ENCODE data around the gene COMT. TPM values are rescaled to one million over a fixed set of nuclear protein-coding genes. Genes with fewer than 3 reads are reported as not detected.

COMT gene
- total RNA-seq, 4 donors from 2014 or later = 58.5 to 103 (median 85.3) TPM

DNA sequence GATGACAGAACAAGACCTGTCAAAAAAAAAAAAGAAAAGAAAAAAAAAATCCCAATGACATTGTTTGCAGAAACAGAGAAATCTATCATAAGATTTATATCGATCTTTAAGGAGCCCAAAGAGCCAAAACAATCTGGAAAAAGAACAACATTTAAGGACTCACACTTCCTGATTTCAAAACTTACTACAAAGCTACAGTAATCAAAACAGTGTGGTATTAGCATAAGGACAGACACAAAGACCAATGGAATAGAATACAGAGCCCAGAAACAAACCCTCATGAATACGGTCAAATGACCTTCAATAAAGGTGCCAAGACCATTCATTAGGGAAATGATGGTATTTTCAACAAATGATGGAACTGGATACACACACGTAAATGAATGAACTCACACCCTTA is 62.9 kb downstream of the COMT start:
- intact Hi-C loops (cut with DNase I; ENCODE audit: low total_unique reads) (no loop called here), in situ Hi-C loops (cut with MboI; ENCODE audit: low pct_ligation_motif_present in 1 of 4, low pct_unique_long_range_greater_than_20kb in 1 of 4, low sequenced_read_pairs in 3 of 4) (no loop called here)
- no peak overlapping the region for H3K27ac ChIP-seq
- DNase-seq = no peak
- H3K4me1 ChIP-seq = no peaks in the 10 kb centered on the region
- WGBS, 2 donors (ENCODE audit: low coverage in 1 of 2) = 85 to 94% methylated on average over 3 of the region's 3 CpGs
- peaks cover 12% of the 10 kb centered on the region in 2 donors for H3K9me3 ChIP-seq
- TF ChIP-seq POLR2A (IDR thresholded peaks at IDR 0.05) (no peak), CTCF (IDR thresholded peaks at IDR 0.05) (no peak), EP300 (IDR thresholded peaks at IDR 0.05; ENCODE audit: low read depth) (no peak), POLR2AphosphoS5 (IDR thresholded peaks at IDR 0.05) (no peak)
- no peaks in the 10 kb centered on the region for H3K27me3 ChIP-seq
- no peak overlapping the region for H3K4me3 ChIP-seq
- no peaks in the 10 kb centered on the region for H3K36me3 ChIP-seq

GRCh38 chr22:20008221-20008995 is 66.8 kb downstream of the COMT start:
- Histone ChIP-seq H3K9me3 (peaks cover 8 to 10% of the 10 kb centered on the region in 2 donors), H3K36me3 (no peaks in the 10 kb centered on the region), H3K4me3 (no peak overlapping the region), H3K27me3 (no peaks in the 10 kb centered on the region), H3K4me1 (no peaks in the 10 kb centered on the region), H3K27ac (no peak overlapping the region)
- TF ChIP-seq CTCF (IDR thresholded peaks at IDR 0.05) = no peak
- TF ChIP-seq POLR2AphosphoS5 (IDR thresholded peaks at IDR 0.05) = no peak
- intact Hi-C loops (cut with DNase I; ENCODE audit: low total_unique reads) (no loop called here), in situ Hi-C loops (cut with MboI; ENCODE audit: low pct_ligation_motif_present in 1 of 4, low pct_unique_long_range_greater_than_20kb in 1 of 4, low sequenced_read_pairs in 3 of 4) (loop anchor here in 1 of 4 donors (5.0 kb wide), 1 partner anchor 36 kb away; no protein-coding TSS in a partner anchor)
- no peak for DNase-seq
- 90% methylated on average over 11 of the region's 11 CpGs; no CpG with 5 or more reads in 1 of the 2 donors for WGBS, 2 donors (ENCODE audit: low coverage in 1 of 2)

DNA sequence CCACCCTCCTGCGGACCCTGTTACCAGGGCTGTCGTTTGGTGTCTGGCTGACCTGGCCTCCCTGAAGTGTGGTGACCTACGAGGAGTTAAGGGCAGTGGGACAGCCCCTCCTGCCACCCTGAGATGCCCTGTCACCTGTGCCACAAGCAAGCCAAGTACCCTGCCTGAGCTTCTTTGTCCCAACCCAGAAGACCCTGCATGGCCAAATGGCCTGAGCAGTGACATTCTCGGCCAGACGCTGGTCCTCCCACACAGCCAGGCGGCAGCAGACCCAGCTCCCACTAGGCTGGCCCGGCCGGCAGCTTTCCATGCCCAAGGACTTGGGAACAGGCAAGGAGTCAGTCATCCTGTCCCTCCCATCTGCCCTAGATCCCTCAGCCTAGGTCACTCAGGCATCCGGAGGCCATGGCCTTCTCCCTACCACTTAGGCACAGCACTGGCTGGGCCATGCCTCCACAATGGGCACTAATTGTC is 67.5 kb downstream of the COMT start:
- no peak for DNase-seq
- in situ Hi-C loops (cut with MboI; ENCODE audit: low pct_ligation_motif_present in 1 of 4, low pct_unique_long_range_greater_than_20kb in 1 of 4, low sequenced_read_pairs in 3 of 4) = loop anchor here in 1 of 4 donors (5.0 kb wide), 1 partner anchor 37 kb away; no protein-coding TSS in a partner anchor
- intact Hi-C loops (cut with DNase I; ENCODE audit: low total_unique reads) = no loop called here
- no peak overlapping the region for H3K27ac ChIP-seq
- no peaks in the 10 kb centered on the region for H3K27me3 ChIP-seq
- H3K4me3 ChIP-seq = no peak overlapping the region
- H3K9me3 ChIP-seq = peaks cover 1 to 4% of the 10 kb centered on the region in 2 donors
- TF ChIP-seq CTCF (IDR thresholded peaks at IDR 0.05) (no peak), POLR2AphosphoS5 (IDR thresholded peaks at IDR 0.05) (no peak), EP300 (IDR thresholded peaks at IDR 0.05; ENCODE audit: low read depth) (no peak), POLR2A (IDR thresholded peaks at IDR 0.05) (no peak)
- no peaks in the 10 kb centered on the region for H3K36me3 ChIP-seq
- WGBS, 2 donors (ENCODE audit: low coverage in 1 of 2) = 98% methylated on average over 7 of the region's 9 CpGs; no CpG with 5 or more reads in 1 of the 2 donors
- H3K4me1 ChIP-seq = no peaks in the 10 kb centered on the region

- DNase-seq = no peak
- H3K9me3 ChIP-seq = no peaks in the 10 kb centered on the region
- H3K4me3 ChIP-seq = no peak overlapping the region
- H3K27ac ChIP-seq = no peak overlapping the region
- no peaks in the 10 kb centered on the region for H3K4me1 ChIP-seq
- H3K36me3 ChIP-seq = no peaks in the 10 kb centered on the region
- in situ Hi-C loops (cut with MboI; ENCODE audit: low pct_ligation_motif_present in 1 of 4, low pct_unique_long_range_greater_than_20kb in 1 of 4, low sequenced_read_pairs in 3 of 4) = loop anchor here in 1 of 4 donors (5.0 kb wide), 1 partner anchor 37 kb away; no protein-coding TSS in a partner anchor
- 90% methylated on average over 8 of the region's 8 CpGs; no CpG with 5 or more reads in 1 of the 2 donors for WGBS, 2 donors (ENCODE audit: low coverage in 1 of 2)
- intact Hi-C loops (cut with DNase I; ENCODE audit: low total_unique reads) = no loop called here
- no peak for TF ChIP-seq POLR2AphosphoS5 (IDR thresholded peaks at IDR 0.05)
- no peak for TF ChIP-seq CTCF (IDR thresholded peaks at IDR 0.05)
- no peak for TF ChIP-seq POLR2A (IDR thresholded peaks at IDR 0.05)
- no peak for TF ChIP-seq EP300 (IDR thresholded peaks at IDR 0.05; ENCODE audit: low read depth)
- no peaks in the 10 kb centered on the region for H3K27me3 ChIP-seq
Measured at GRCh38 chr22:20009582-20010306, 68.2 kb downstream of the COMT start.

All from transverse colon (tissue), 4 donors.